GM19324 (cell line): Measurements from ENCODE around the gene MOK.
"Not testable (repeated sequence)": the region's sequence is repeated elsewhere in the genome, so short reads cannot be mapped to it uniquely, and the experiment has no call there.

Experiments
- ATAC-seq: cut with Tn5 transposase; IDR thresholded peaks from one replicate; pipeline ENCODE4 v1.9.1; 2021; ENCODE audit warnings: mild to moderate bottlenecking, moderate library complexity; ENCODE audit not compliant: unreplicated experiment, low FRiP score

Gene MOK, protein sequence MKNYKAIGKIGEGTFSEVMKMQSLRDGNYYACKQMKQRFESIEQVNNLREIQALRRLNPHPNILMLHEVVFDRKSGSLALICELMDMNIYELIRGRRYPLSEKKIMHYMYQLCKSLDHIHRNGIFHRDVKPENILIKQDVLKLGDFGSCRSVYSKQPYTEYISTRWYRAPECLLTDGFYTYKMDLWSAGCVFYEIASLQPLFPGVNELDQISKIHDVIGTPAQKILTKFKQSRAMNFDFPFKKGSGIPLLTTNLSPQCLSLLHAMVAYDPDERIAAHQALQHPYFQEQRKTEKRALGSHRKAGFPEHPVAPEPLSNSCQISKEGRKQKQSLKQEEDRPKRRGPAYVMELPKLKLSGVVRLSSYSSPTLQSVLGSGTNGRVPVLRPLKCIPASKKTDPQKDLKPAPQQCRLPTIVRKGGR

DNA sequence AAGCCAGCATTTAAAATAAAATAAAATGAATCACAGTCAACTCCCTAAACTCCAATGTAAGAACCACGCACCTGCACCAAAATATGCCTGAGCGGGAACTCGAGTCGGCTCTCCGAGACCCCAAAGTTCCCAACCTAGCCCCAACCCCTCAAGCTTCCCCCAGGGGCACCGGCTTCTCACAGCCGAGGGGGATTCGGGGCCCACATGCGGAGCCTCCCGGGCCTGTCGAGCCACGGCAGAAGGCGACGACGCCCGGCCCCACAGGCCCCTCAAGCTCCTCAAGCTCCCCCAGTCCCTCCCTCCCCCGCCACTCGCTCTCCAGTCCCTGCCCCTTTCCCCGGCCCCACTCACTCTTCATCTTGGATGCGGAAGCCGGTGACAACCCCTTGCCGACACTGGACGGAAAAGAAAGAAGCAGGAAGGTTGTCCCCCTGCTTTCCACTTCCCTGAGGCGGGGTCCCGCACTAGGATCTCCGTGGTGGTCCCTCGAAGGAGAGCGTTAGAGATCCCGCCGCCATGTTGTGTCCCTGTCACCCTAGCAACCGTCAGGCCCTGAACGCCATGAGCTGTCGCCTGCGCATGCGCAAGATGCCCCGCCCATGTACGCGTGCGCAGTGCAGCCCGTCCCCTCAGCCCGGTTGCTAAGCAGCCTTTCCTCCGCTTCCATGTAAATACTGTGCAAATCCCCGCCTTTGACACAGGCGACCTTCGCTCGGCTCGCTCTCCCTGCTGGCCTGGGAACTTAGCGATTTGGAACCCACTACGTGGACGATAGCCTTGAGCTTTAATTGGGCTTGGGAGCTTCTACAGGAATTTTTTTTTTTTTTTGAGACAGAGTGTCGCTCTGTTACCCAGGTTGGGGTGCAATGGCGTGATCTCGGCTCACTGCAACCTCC is at the start of gene MOK:
MOK (minus strand) TSS at position 554 of the 896 bp plus-strand sequence; CDS start at position 358, 196 bp downstream.
- peak; percentile 95 for ATAC-seq

DNA sequence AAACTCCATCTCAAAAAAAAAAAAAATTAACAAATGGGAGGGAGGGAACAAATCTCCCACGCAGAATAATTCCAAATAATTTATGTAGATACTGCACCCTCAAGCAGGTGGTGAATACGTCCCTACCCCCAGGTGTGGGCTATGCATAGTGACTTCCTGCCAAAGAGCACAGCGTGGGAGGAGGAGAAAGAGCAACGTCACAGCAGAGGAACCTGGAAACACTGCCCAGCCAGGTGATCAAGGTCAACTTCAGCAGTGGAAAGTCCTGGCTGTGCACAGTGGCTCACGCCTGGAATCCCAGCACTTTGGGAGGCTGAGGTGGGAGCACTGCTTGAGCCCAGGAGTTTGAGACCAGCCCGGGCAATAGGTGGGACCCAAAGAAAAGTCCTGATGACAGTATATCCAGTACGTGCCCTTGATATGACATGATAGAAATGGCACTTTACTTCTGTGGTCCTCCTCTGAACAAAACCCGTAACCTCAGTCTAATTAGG is 48.2 kb upstream of the MOK start:
- no peak for ATAC-seq

DNA sequence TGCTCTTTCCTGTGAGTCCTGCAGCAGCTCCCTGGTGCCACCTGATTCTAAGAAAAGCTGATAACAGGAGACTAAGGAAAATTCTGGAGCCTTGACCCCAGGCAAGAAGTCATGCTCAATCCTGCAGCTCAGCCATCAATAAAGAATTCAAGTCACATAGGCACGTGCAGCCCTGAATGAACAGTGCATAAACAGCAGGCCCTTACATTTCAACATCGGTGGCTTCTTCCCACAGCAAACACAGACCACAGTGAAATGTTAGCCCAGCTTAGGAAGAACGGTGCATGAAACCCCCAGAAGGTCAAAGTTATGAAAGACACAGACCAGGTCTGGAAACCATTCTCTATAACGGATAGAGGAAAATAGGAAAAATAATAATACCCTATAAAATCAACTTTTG is 47.2 kb upstream of the MOK start:
- ATAC-seq = no peak

DNA sequence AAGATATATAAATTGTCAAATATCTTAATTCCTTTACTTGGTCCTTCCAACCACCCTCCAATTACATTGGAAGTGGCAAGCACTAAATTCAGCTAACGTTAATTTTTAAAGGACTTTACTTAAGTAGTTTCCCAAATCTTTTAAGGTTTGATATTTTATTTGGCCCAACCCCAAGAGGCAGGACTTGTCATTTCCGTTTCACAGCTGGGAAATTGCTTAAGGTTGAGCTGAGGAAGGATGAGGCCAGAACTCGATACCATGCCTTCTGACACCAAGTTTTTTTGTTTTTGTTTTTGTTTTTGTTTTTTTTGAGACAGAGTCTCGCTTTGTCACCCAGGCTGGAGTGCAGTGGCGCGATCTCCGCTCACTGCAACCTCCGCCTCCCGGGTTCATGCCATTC is 46.6 kb upstream of the MOK start:
- not testable (repeated sequence) for ATAC-seq

DNA sequence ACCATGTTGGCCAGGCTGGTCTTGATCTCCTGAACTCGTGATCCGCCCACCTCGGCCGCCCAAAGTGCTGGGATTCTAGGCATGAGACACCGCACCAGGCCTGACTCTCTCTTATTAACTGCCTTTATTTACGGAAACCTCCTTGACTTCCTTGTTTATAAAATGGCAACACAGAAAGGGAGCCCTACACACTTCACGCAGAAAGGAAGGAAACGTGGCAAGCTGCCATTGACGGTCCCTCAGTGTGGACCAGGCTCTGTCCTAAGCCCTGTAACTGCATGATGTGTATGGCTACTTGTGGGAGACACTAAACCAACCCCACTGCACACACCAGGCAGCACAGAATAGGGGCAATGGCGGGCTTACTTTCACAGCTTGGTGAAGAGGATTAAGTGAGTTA is 46.1 kb upstream of the MOK start:
- no peak for ATAC-seq

DNA sequence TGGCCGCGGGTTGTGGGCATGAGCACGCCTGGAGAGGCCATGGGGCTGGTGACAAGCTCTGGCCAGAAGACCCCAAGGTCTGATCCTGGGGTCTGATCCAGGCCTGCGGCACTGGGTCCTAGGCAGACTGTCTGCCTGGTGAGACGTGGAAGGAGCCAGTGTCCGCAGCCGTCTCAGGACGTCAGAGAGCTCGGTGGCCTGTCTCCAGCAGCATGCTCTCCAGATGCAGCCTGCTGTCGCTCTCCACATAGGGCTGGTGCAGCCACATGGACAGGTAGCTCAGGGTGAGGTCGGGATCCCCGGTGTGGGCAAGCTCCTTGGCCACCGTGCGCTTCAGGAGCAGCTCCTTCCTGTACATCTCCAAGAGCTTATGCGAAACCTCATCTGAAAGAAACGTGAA is 43.4 kb upstream of the MOK start:
- ATAC-seq = no peak

DNA sequence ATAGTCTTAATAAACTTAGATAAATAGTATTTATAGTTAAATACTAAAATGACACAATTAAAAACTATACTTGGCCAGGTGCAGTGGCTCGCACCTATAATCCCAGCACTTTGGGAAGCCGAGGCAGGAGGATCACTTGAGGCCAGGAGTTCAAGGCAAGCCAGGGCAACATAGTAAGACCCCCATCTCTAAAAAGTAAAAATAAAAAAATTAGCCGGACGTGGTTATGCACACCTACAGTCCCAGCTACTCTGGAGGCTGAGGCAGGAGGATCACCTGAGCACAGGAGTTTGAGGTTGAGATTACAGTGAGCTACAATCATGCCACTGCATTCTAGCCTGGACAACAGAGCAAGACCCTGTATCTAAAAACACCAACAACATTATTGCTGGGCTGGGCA is 41.7 kb upstream of the MOK start:
- ATAC-seq = no peak

DNA sequence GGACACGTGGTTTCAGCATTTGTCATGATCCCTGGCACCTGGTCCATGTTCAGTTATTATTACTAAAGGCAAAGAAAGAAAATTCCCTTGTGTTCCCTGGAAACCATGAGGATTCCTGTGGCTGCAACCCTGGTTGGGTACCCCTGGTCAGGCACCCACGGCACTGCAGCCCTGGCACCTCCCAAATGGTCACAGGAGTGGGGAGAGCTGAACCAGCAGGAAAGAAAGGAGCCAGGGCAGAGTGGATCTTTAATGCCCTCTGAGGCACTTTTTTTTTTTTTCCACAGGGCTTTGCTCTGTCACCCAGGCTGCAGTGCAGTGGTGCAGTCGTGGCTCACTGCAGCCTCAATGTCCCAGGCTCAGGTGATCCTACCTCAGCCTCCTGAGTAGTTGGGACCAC is 40.3 kb upstream of the MOK start:
- no peak for ATAC-seq

DNA sequence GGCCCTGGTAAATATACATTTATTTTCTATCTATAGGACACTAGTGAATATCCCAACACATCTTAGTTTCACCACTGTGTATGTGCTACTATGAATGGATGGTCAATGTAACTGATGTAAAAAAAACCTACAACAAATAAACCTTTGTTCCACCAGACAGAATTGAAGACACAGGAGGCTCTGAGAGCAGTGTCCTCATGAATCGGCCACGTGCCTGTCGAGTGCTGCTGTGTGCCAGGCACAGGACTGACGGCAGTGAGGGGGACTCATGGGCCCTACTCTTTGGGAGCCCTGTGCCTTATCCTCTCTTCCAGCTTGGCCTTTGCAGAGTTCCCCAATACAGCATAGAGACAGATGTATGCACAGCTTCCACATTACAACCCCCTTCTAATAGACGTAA is 39.5 kb upstream of the MOK start:
- no peak for ATAC-seq

DNA sequence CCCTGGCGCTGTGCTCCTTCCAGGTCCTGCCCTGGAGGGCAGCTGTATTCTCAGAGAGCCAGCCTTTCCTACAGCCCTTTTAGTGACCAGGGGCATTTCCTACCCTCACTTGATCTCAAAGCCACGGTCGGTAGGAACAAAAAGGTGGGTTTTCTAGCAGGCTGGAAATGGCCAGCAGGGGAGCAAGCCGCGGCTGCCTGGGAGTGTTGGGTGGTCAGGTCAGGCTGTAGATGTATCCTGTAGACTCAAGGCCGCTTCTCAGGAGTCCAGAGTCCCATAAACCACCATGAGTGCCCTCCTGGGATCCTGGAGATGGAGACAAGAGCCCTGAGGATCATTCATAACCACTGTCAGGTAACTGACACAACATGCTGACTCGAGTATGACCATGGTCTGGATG is 39.1 kb upstream of the MOK start:
- ATAC-seq = no peak

DNA sequence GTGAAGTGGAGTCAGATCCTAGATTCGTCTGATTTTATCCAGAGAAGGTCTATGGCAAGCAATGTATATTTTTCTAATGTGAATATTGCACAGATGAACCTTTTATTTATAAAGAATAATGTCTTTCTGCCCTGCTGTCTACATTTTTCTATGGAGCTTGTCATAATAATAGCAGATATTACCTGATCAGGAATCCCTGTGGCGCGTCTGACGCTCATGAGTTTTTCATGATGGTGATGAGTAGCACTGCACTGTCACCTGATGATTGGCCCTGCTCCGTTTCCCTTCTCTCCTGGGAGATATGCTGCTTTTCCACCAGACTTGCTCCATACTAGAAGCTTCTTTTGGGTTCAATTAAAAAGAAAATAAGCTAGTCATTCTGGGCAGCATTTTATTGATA is 37.3 kb upstream of the MOK start:
- ATAC-seq = no peak

DNA sequence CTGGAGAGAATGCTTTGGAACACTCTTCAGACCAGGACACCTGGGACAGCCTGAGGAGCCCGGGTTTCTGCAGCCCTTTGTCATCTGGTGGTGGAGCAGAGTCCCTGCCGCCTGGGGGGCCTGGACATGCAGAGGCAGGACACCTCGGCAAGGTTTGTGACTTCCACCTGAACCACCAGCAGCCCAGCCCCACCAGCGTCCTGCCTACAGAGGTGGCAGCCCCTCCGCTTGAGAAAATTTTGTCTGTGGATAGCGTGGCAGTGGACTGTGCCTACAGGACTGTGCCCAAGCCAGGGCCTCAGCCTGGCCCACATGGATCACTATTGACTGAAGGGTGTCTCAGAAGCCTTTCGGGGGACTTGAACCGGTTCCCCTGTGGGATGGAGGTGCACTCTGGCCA is 36.6 kb upstream of the MOK start:
- ATAC-seq = no peak

DNA sequence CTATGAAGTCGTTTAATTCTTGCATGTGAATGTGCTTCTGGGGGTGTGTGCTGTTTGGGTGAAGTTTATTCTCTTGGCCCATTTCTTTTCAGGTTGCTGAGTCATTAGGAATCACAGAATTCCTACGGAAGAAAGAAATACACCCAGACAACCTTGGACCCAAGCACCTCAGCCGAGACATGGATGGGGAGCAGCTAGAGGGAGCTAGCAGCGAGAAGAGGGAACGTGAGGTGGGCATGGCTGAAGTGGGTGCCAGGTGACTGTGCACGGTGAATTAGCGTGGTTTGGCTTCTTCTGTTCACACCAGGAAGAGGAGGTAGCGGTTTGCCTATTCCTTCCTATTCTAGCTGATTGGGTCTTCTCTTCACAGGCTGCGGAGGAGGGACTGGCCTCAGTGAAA is 33.8 kb upstream of the MOK start:
- no peak for ATAC-seq

DNA sequence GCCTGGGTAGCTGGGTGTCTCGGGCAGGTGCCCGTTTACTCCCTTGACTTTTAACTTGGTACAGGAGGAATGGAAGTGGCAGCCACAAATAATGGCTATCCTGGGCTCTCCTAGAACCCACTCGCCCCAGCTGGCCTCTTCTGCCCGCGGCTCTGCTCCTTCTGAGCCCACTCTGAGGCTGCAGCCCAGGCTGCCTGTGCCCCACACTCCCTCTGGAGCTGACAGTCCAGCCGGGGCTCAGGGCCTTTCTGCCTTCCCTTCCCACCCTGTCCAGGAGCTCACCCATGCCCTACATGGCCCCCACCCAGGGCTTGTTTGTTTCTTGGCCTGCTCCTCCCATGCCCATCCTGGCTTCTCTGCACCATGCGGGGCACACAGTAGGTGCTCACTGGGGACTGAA is 30.2 kb upstream of the MOK start:
- ATAC-seq = no peak

DNA sequence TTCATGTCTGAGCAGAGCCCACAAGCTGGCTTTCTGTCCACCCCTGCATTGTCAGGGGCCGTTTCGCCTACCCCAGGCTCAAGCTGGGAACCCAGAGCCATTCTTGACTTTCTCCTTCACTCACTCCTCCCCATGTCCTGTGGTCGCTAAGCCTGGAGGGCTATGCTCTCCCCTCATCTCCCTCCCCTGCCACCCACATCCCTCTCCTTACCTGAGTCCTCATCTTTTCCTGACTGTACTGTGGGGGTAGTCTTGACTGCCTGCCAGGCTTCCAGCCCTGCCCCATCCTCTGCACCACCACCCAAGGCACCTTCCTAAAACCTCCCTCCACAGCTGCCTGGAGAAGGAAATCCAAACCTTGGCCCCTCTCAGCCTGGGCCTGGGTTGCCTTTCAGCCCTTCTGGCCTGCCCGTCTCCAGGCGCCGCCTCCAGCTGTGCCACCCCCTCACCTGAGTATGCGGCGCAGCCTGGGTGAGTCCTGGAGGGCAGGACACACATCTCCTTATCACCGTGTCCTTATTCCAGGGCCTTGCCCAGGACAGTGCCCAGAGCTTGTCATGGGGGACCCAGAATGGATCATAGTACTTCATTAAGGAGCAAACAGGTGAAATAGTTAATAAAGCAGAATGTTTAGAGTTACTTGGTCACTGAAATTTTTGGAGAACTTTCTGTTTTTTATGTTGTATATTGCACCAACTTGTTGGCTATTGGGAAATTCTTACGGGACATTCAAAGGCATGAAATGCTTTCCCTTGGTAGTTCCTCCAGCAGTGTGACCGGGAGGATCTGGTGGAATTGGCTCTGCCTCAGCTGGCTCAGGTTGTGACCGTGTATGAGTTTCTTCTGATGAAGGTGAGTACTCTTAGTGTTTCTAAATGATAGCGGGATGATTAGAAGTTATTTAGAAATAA is 29.1 kb upstream of the MOK start:
- ATAC-seq = no peak

DNA sequence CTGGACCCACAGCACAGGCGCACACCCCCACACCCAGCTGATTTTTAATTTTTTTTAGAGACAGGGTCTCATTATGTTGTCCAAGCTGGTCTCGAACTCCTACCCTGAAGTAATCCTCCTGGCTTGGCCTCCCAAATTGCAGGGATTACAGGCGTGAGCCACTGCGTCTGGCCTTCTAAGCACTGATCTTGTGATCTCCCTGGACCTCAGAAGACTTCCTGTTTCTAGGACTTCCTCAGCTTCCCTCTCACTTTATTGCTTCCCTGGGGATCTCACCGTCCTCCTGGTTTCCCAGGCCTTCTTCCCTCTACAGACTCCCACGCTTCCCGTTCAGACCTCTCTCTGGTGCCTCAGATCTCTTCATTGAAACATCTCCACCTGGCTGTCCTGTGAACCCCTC is 28.4 kb upstream of the MOK start:
- no peak for ATAC-seq

DNA sequence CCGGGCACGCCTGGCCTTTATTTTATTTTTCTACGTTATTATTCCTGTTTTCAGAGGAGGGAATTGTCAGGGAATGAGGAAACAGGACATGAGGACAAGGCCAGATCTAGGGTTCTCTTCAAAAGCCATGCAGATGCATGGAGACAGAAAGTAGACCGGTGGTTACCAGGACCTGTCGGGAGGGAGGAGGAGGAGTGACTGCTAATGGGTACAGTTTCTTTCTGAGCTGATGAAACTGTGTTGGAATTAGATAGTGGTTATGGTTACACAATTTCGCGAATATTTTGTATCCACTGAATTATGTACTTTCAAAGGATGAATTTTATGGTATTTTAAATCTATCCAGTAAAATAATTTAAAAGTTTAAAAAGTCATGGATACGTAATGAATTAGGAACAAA is 25.8 kb upstream of the MOK start:
- no peak for ATAC-seq

DNA sequence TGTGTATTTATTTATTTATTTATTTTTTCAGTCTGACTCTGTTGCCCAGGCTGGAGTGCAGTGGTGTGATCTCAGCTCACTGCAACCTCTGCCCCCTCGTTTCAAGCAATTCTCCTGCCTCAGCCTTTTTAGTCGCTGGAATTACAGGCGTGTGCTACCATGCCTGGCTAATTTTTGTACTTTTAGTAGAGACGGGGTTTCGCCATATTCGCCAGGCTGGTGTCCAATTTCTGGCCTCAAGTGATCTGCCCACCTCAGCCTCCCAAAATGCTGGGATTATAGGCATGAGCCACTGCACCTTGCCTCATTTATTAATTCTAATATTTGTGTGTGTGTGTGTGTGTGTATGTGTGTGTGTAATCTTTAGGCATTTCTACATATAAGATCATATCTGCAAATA is 24.4 kb upstream of the MOK start:
- not testable (repeated sequence) for ATAC-seq

DNA sequence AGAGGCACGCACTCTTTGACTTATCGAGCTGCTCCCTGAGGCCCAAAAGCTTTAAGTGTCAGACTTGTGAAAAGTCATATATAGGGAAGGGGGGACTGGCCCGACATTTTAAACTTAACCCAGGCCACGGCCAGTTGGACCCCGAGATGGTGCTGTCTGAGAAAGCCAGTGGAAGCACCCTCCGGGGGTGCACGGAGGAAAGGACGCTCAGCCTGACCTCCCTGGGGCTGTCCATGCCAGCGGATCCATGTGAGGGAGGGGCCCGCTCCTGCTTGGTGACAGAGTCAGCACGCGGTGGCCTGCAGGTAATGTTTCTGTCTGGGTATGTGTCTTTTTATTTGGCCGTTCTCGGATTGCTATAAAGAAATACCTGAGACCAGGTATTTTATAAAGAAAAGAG is 21.6 kb upstream of the MOK start:
- no peak for ATAC-seq

DNA sequence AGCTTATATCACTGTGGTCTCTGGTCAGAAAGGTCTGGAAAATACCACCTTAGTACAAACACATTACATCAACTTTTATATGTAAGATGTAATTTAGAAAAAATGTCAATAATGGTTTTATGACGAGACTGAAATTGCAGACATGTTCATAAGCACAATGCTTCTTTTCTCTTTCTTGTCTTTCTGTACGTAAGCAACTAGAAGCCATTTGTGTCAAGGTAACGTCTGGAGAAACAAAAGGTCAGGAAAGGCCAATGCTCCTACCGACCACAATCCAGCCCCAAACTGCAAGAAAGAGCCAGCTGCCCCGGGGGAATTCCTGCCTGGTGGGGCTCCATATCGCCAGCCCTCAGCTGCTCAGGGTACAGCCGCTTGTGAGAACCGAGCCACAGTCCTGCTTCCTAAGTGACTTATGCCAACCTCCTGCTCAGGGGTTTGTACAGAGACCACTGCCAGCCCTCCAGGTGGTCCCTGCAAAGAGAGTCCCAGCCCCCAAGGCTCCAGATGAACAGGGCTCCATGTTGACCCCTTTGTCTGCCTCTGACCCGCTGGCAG is 20.9 kb upstream of the MOK start:
- no peak for ATAC-seq
